ENCODE data around the gene CYP2S1. TPM values are rescaled to one million over a fixed set of nuclear protein-coding genes. Genes with fewer than 3 reads are reported as not detected.

The CYP2S1 gene
- total RNA-seq, 1 donor, result 1.7 TPM

- TF ChIP-seq CTCF (IDR thresholded peaks at IDR 0.05; ENCODE audit: insufficient read depth, low read depth, low read length), result no peak
- H3K4me3 ChIP-seq (ENCODE audit: low read depth, low read length), result peak overlapping the region; percentile 94
Measured at GRCh38 chr19:41221514-41222205, 28.6 kb downstream of the CYP2S1 start.

GRCh38 chr19:41222240-41222639 lies 29.2 kb downstream of the CYP2S1 start:
- no peak for TF ChIP-seq CTCF (IDR thresholded peaks at IDR 0.05; ENCODE audit: insufficient read depth, low read depth, low read length)
- DNase-seq (ENCODE audit: low read depth), result no peak
- no peak overlapping the region for H3K4me3 ChIP-seq (ENCODE audit: low read depth, low read length)

More at GRCh38 chr19:41221514-41222205, 28.6 kb downstream of the CYP2S1 start:
- no peak for DNase-seq (ENCODE audit: low read depth)

- H3K4me3 ChIP-seq (ENCODE audit: low read depth, low read length), result peak overlapping the region; percentile 42
- no peak for TF ChIP-seq CTCF (IDR thresholded peaks at IDR 0.05; ENCODE audit: insufficient read depth, low read depth, low read length)
- DNase-seq (ENCODE audit: low read depth), result peak; percentile 68
Measured at GRCh38 chr19:41223431-41224234, 30.6 kb downstream of the CYP2S1 start.

GRCh38 chr19:41224632-41225031 lies 31.6 kb downstream of the CYP2S1 start:
- TF ChIP-seq CTCF (IDR thresholded peaks at IDR 0.05; ENCODE audit: insufficient read depth, low read depth, low read length), result no peak
- no peak overlapping the region for H3K4me3 ChIP-seq (ENCODE audit: low read depth, low read length)
- DNase-seq (ENCODE audit: low read depth), result no peak

- DNase-seq (ENCODE audit: low read depth), result peak; percentile 99
- no peak for TF ChIP-seq CTCF (IDR thresholded peaks at IDR 0.05; ENCODE audit: insufficient read depth, low read depth, low read length)
- H3K4me3 ChIP-seq (ENCODE audit: low read depth, low read length), result peak overlapping the region; percentile 45
Measured at GRCh38 chr19:41225238-41226052, 32.4 kb downstream of the CYP2S1 start.

DNA sequence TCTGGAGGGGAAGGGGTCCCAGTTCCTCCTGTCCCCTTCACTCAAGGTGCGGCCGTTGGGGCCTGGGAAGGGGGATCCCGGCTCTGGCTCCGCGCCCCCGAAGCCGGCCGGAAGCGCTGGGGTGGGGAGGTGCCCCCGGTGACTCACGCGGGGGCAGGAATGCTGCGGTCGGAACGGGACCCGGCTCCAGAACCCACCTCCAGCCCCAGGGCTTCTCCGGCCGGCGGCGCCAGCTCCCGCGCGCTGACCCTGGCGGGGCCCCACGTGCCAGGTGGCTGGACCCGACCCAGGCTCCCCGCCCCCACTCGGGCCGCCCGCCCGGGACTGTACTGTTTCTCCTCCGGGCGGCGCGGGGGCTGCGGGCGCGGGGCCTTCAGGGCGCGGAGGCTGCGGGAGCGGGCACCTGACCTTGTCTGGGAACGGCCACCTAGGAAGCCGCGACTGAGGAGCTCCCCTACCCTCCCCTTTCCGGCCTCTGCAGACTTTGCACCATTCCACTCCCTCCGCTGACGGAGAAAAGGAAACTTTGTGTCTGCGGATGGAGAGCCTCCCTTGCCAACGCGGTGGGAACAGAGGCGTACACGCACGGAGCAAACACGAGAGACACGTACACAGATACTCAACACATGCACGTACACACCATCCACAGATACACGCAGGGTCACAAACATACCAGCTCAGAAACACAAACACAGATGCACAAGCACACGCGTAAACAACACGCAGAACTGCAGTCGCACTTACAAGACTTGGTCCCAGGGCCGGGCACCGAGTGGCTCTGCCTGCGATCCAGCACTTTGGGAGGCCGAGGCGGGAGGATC lies 33.2 kb downstream of the CYP2S1 start:
- H3K4me3 ChIP-seq (ENCODE audit: low read depth, low read length), result peak overlapping the region; percentile 45
- no peak for TF ChIP-seq CTCF (IDR thresholded peaks at IDR 0.05; ENCODE audit: insufficient read depth, low read depth, low read length)
- DNase-seq (ENCODE audit: low read depth), result peak; percentile 87
